OCI-LY3 (cell line): ENCODE data around the gene SKAP2.

Experiments
- H2AFZ ChIP-seq: fragments of 200-600, 300-600 bp; shearing (Covaris generic); 2 replicates; pipeline ENCODE4 v1.6.0; 2014; ENCODE audit warnings: antibody characterized with exemption, low read depth, low read length
- H3K27ac ChIP-seq: fragments of 200-600, 300-600 bp; sonication (generic); 2 replicates; pipeline ENCODE4 v1.5.1; 2014; ENCODE audit warnings: mild to moderate bottlenecking, low read length, moderate library complexity, mixed read lengths
- H3K27me3 ChIP-seq: fragments of 200-600, 300-600 bp; sonication (generic); 2 replicates; pipeline ENCODE4 v1.6.1; 2014; ENCODE audit warnings: low read depth, low read length, mixed read lengths
- H3K36me3 ChIP-seq: fragments of 200-600, 300-600 bp; sonication (generic); replicated peaks from 2 replicates; pipeline ENCODE3; 2014; ENCODE audit warnings: low read depth, low read length, mixed read lengths
- H3K4me1 ChIP-seq: fragments of 300-600, 200-600 bp; sonication (generic); 2 replicates; pipeline ENCODE4 v1.6.1; 2014; ENCODE audit warnings: low read length, mixed read lengths
- H3K4me2 ChIP-seq: fragments of 200-600, 300-600 bp; sonication (generic); 2 replicates; pipeline ENCODE4 v1.6.1; 2014; ENCODE audit warnings: low read length, mixed read lengths
- H3K4me3 ChIP-seq: fragments of 300-600, 200-600 bp; sonication (generic); 2 replicates; pipeline ENCODE4 v1.5.1; 2014; ENCODE audit warnings: antibody characterized with exemption, mild to moderate bottlenecking, low read length, moderate library complexity
- H3K79me2 ChIP-seq: fragments of 300-600, 200-600 bp; shearing (Covaris generic); 2 replicates; pipeline ENCODE4 v1.6.1; 2014; ENCODE audit warnings: mild to moderate bottlenecking, low read length, mixed read lengths
- H3K9ac ChIP-seq: fragments of 300-600, 200-600 bp; shearing (Covaris generic); 2 replicates; pipeline ENCODE4 v1.6.0; 2014; ENCODE audit warnings: mild to moderate bottlenecking, low read length, moderate library complexity
- H3K9me3 ChIP-seq: fragments of 200-600, 300-600 bp; shearing (Covaris generic); 2 replicates; pipeline ENCODE4 v1.6.1; 2014; ENCODE audit warnings: low read length, mixed read lengths; ENCODE audit not compliant: insufficient read depth
- H4K20me1 ChIP-seq: fragments of 200-600, 300-600 bp; sonication (generic); 2 replicates; pipeline ENCODE4 v1.6.1; 2016; ENCODE audit warnings: low read length, mixed read lengths; ENCODE audit not compliant: insufficient read depth
- EZH2phosphoT487 ChIP-seq: fragments of 200-600 bp; shearing (Covaris generic); IDR thresholded peaks from 2 replicates; pipeline ENCODE4 v1.6.1; 2018; ENCODE audit warnings: antibody characterized with exemption, mixed run types, low read depth
- TF ChIP-seq, protein P1 (sequence below): fragments of 200-600, 300-600 bp; sonication (generic); IDR thresholded peaks from 2 replicates; pipeline ENCODE4 v1.5.1; 2014; ENCODE audit warnings: antibody characterized with exemption, low read length, low read depth

Gene SKAP2

DNA sequence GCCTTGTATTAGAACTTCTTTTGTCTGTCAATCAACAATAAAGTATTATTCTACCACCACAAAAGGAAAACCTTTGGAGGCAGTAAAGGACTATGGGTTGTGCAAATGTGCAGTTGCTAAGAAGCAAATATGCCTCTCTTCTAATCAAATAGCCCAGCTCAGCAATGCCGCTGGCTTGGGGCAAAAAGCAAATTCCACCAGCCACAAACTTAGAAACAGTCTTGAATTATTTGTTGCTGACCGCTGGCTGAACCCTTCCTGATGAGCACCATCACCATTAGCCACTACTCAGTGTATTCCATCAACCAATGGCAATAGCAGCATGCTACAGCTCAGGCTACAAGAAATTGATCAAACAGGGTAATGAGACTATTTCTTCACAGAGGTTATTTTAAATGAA lies 51.0 kb downstream of the SKAP2 start:
- Histone ChIP-seq H3K79me2 (no peaks in the 10 kb centered on the region), H3K27ac (no peak overlapping the region), H3K4me3 (no peak overlapping the region), H3K9me3 (no peaks in the 10 kb centered on the region), H3K4me2 (no peak overlapping the region), H3K4me1 (no peaks in the 10 kb centered on the region), H4K20me1 (0 out of 2 replicates have a peak, but pooled peaks cover 5% of the 10 kb centered on the region), H3K9ac (no peak overlapping the region), H3K27me3 (no peaks in the 10 kb centered on the region), H3K36me3 (no peaks in the 10 kb centered on the region), H2AFZ (no peak overlapping the region)
- no peak for TF ChIP-seq EZH2phosphoT487
- TF ChIP-seq, protein P1, sequence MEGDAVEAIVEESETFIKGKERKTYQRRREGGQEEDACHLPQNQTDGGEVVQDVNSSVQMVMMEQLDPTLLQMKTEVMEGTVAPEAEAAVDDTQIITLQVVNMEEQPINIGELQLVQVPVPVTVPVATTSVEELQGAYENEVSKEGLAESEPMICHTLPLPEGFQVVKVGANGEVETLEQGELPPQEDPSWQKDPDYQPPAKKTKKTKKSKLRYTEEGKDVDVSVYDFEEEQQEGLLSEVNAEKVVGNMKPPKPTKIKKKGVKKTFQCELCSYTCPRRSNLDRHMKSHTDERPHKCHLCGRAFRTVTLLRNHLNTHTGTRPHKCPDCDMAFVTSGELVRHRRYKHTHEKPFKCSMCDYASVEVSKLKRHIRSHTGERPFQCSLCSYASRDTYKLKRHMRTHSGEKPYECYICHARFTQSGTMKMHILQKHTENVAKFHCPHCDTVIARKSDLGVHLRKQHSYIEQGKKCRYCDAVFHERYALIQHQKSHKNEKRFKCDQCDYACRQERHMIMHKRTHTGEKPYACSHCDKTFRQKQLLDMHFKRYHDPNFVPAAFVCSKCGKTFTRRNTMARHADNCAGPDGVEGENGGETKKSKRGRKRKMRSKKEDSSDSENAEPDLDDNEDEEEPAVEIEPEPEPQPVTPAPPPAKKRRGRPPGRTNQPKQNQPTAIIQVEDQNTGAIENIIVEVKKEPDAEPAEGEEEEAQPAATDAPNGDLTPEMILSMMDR = no peak

DNA sequence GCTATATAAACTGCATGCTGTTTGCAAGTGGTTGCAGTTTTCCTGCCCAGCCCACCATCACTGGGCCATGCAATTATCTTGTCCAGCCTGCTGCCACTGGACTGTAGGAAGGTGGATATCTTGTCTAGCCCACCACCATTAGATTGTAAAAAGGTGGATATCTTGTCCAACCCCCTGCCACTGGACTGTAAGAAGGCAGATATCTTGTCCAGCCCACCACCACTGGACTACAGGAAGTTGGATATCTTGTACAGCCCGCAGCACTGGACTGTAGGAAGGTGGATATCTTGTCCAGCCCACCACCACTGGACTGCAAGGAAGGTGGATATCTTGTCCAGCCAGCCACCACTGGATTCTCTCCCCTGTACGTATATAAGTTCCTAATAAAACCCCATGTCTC lies 69.8 kb downstream of the SKAP2 start:
- Histone ChIP-seq H3K9me3 (no peaks in the 10 kb centered on the region), H3K36me3 (no peaks in the 10 kb centered on the region), H3K27ac (no peak overlapping the region), H3K27me3 (no peaks in the 10 kb centered on the region), H3K9ac (no peak overlapping the region), H2AFZ (no peak overlapping the region), H3K4me1 (no peaks in the 10 kb centered on the region), H3K4me2 (no peak overlapping the region), H3K79me2 (no peaks in the 10 kb centered on the region), H3K4me3 (no peak overlapping the region), H4K20me1 (no peaks in the 10 kb centered on the region)
- TF ChIP-seq, protein P1 = no peak
- no peak for TF ChIP-seq EZH2phosphoT487

DNA sequence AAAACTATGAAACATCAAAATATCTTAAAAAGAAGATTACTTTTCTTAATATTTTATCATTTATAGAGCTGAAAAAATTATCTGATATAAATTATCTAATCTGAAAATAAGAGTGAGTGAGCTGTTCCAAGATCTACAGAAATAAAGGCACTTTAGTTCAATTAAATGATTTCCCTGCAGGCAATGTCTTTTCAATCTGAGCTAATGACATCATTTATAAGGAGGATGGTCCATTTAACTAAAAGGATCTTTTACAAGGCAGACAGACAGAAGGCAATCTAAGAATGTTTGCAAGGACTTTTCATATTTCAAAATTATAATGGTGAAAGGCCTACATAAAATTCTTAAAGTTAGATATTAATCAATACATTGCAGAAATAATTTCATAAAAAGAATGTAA lies 71.8 kb downstream of the SKAP2 start:
- H3K4me3 ChIP-seq = no peak overlapping the region
- no peak overlapping the region for H3K9ac ChIP-seq
- H3K79me2 ChIP-seq = no peaks in the 10 kb centered on the region
- H4K20me1 ChIP-seq = no peaks in the 10 kb centered on the region
- no peak overlapping the region for H2AFZ ChIP-seq
- TF ChIP-seq EZH2phosphoT487 = no peak
- TF ChIP-seq, protein P1 = no peak
- H3K27ac ChIP-seq = no peak overlapping the region
- no peaks in the 10 kb centered on the region for H3K4me1 ChIP-seq
- no peaks in the 10 kb centered on the region for H3K27me3 ChIP-seq
- H3K4me2 ChIP-seq = no peak overlapping the region
- no peaks in the 10 kb centered on the region for H3K36me3 ChIP-seq
- H3K9me3 ChIP-seq = no peaks in the 10 kb centered on the region

DNA sequence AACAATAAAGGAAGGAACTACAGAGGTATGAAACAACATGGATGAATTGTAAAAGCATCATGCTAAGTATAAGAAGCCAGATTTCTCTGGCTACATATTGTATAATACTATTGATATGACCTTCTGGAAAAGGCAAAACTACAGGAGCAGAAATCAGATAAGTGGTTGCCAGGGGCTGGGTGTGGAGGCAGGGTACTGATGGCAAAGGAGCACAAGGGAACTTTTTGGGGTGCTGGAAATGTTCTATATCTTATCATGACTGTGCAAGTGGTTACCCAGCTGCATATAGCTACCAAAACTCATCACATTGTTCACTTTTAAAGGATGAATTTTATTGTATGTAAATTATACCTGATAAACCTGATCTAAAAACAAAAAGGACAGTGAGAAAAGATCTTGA lies 72.4 kb downstream of the SKAP2 start:
- Histone ChIP-seq H2AFZ (no peak overlapping the region), H4K20me1 (no peaks in the 10 kb centered on the region), H3K27ac (no peak overlapping the region), H3K27me3 (no peaks in the 10 kb centered on the region), H3K36me3 (no peaks in the 10 kb centered on the region), H3K4me3 (no peak overlapping the region), H3K9ac (no peak overlapping the region), H3K4me2 (no peak overlapping the region), H3K4me1 (no peaks in the 10 kb centered on the region), H3K9me3 (no peaks in the 10 kb centered on the region), H3K79me2 (no peaks in the 10 kb centered on the region)
- no peak for TF ChIP-seq EZH2phosphoT487
- TF ChIP-seq, protein P1 = no peak
